H9 (cell line): ENCODE measurements around the gene DLG2. TPM values are rescaled to one million over a fixed set of nuclear protein-coding genes. Genes with fewer than 3 reads are reported as not detected.

Experiments
- DNase-seq: peaks from one replicate; pipeline ENCODE4 v3.0.0-alpha.2; 2017
- H2AFZ ChIP-seq: one replicate; pipeline ENCODE4 v1.6.1; 2013; ENCODE audit warnings: mild to moderate bottlenecking, low read length, control low read depth, moderate library complexity
- H2AK5ac ChIP-seq: 2 replicates; pipeline ENCODE4 v1.6.1; 2013; ENCODE audit warnings: low read length, control low read depth, mixed read lengths; ENCODE audit not compliant: insufficient read length
- H2BK120ac ChIP-seq: one replicate; pipeline ENCODE4 v1.6.1; 2013; ENCODE audit warnings: low read depth, mild to moderate bottlenecking, low read length, control low read depth, inconsistent platforms; ENCODE audit not compliant: poor library complexity, severe bottlenecking
- H2BK12ac ChIP-seq: 2 replicates; pipeline ENCODE4 v1.6.1; 2013; ENCODE audit warnings: low read length, control low read depth, mixed read lengths, low read depth; ENCODE audit not compliant: insufficient read length
- H2BK15ac ChIP-seq: 2 replicates; pipeline ENCODE4 v1.6.1; 2013; ENCODE audit warnings: low read depth, low read length, control low read depth
- H2BK20ac ChIP-seq: one replicate; pipeline ENCODE4 v1.6.1; 2013; ENCODE audit warnings: low read depth, mild to moderate bottlenecking, low read length, control low read depth, inconsistent platforms; ENCODE audit not compliant: poor library complexity, severe bottlenecking
- H2BK5ac ChIP-seq: 2 replicates; pipeline ENCODE4 v1.6.1; 2013; ENCODE audit warnings: low read length, control low read depth, mixed read lengths; ENCODE audit not compliant: insufficient read length
- H3K14ac ChIP-seq: 2 replicates; pipeline ENCODE4 v1.6.1; 2013; ENCODE audit warnings: low read length, control low read depth; ENCODE audit not compliant: insufficient read depth
- H3K18ac ChIP-seq: 2 replicates; pipeline ENCODE4 v1.6.1; 2013; ENCODE audit warnings: low read depth, mild to moderate bottlenecking, mixed read lengths, low read length, control low read depth; ENCODE audit not compliant: insufficient read length
- H3K23ac ChIP-seq: 2 replicates; pipeline ENCODE4 v1.6.1; 2013; ENCODE audit warnings: low read length, control low read depth, mixed read lengths, low read depth; ENCODE audit not compliant: insufficient read length
- H3K23me2 ChIP-seq: 2 replicates; pipeline ENCODE4 v1.6.1; 2013; ENCODE audit warnings: low read depth, mild to moderate bottlenecking, mixed read lengths, low read length, control low read depth; ENCODE audit not compliant: insufficient read length, poor library complexity, severe bottlenecking
- H3K27ac ChIP-seq: 2 replicates; pipeline ENCODE4 v1.5.1; 2013; ENCODE audit warnings: low read length, control low read depth, mixed read lengths, low read depth; ENCODE audit not compliant: insufficient read length
- H3K27me3 ChIP-seq: 2 replicates; pipeline ENCODE4 v1.6.1; 2013; ENCODE audit warnings: low read length, control low read depth, inconsistent platforms; ENCODE audit not compliant: insufficient read depth
- H3K4ac ChIP-seq: 2 replicates; pipeline ENCODE4 v1.6.1; 2013; ENCODE audit warnings: low read depth, mild to moderate bottlenecking, control low read depth, inconsistent platforms, low read length, moderate library complexity
- H3K4me1 ChIP-seq: 2 replicates; pipeline ENCODE4 v1.6.1; 2013; ENCODE audit warnings: low read length, control low read depth, inconsistent platforms; ENCODE audit not compliant: insufficient read depth
- H3K4me2 ChIP-seq: 2 replicates; pipeline ENCODE4 v1.6.1; 2013; ENCODE audit warnings: low read length, control low read depth, mixed read lengths; ENCODE audit not compliant: insufficient read length, insufficient read depth
- H3K56ac ChIP-seq: 2 replicates; pipeline ENCODE4 v1.6.1; 2013; ENCODE audit warnings: low read depth, mild to moderate bottlenecking, mixed read lengths, low read length, control low read depth; ENCODE audit not compliant: insufficient read length
- H3K79me1 ChIP-seq: 2 replicates; pipeline ENCODE4 v1.6.1; 2013; ENCODE audit warnings: low read depth, mild to moderate bottlenecking, moderate library complexity, low read length, control low read depth, inconsistent platforms; ENCODE audit not compliant: insufficient read depth, poor library complexity, severe bottlenecking
- H3K79me2 ChIP-seq: 2 replicates; pipeline ENCODE4 v1.6.1; 2013; ENCODE audit warnings: low read length, control low read depth, inconsistent platforms; ENCODE audit not compliant: insufficient read depth
- H3K9ac ChIP-seq: 2 replicates; pipeline ENCODE4 v1.6.1; 2013; ENCODE audit warnings: low read length, control low read depth, mixed read lengths; ENCODE audit not compliant: insufficient read length; ENCODE audit errors: extremely low read depth
- H3K9me3 ChIP-seq: one replicate; pipeline ENCODE4 v1.6.1; 2013; ENCODE audit warnings: low read depth, low read length, inconsistent platforms; ENCODE audit not compliant: control insufficient read depth
- H3T11ph ChIP-seq: one replicate; pipeline ENCODE4 v1.6.1; 2013; ENCODE audit warnings: mild to moderate bottlenecking, low read length, control low read depth, inconsistent platforms
- H4K20me1 ChIP-seq: one replicate; pipeline ENCODE4 v1.6.1; 2013; ENCODE audit not compliant: control insufficient read depth, insufficient read length, insufficient read depth
- H4K5ac ChIP-seq: 2 replicates; pipeline ENCODE4 v1.6.1; 2013; ENCODE audit warnings: low read depth, mild to moderate bottlenecking, mixed read lengths, low read length, control low read depth; ENCODE audit not compliant: insufficient read length
- H4K8ac ChIP-seq: replicated peaks from 2 replicates; pipeline ENCODE4 v1.6.1; 2013; ENCODE audit warnings: low read length, control low read depth, mixed read lengths, low read depth; ENCODE audit not compliant: insufficient read length
- H4K91ac ChIP-seq: 2 replicates; pipeline ENCODE4 v1.6.1; 2013; ENCODE audit warnings: low read depth, mild to moderate bottlenecking, moderate library complexity, mixed read lengths, low read length, control low read depth; ENCODE audit not compliant: insufficient read length
- H3K27ac Mint-ChIP-seq, 3 experiments: 2 replicates in 2 of 3; 3 replicates in 1 of 3; pipeline ENCODE4 v1.8.0; 2020 to 2021; ENCODE audit warnings: mixed read lengths in 3 of 3, mild to moderate bottlenecking in 1 of 3, moderate library complexity in 1 of 3
- H3K27me3 Mint-ChIP-seq: 2 replicates; pipeline ENCODE4 v1.8.0; 2021; ENCODE audit warnings: low read depth, mild to moderate bottlenecking, moderate library complexity, mixed read lengths
- H3K36me3 Mint-ChIP-seq, 3 experiments: 2 replicates in 2 of 3; 3 replicates in 1 of 3; pipeline ENCODE4 v1.8.0; 2020 to 2021; ENCODE audit warnings: low read depth in 3 of 3, mixed read lengths in 3 of 3; ENCODE audit not compliant: insufficient read depth in 1 of 3
- H3K4me1 Mint-ChIP-seq, 2 experiments: 2 replicates each; pipeline ENCODE4 v1.8.0; 2020; ENCODE audit warnings: mixed read lengths in 2 of 2
- H3K4me3 Mint-ChIP-seq, 2 experiments: 2 replicates in 1 of 2; 3 replicates in 1 of 2; pipeline ENCODE4 v1.8.0; 2020 to 2021; ENCODE audit warnings: mild to moderate bottlenecking in 2 of 2, mixed read lengths in 2 of 2, moderate library complexity in 1 of 2
- H3K9me3 Mint-ChIP-seq, 2 experiments: 2 replicates in 1 of 2; 3 replicates in 1 of 2; pipeline ENCODE4 v1.8.0; 2020; ENCODE audit warnings: mild to moderate bottlenecking in 2 of 2, mixed read lengths in 2 of 2, moderate library complexity in 1 of 2
- CTCF ChIP-seq: fragments of 200-600 bp; sonication (generic); conservative IDR thresholded peaks from 3 replicates; pipeline ENCODE4 v1.8.0; 2021; ENCODE audit warnings: antibody characterized with exemption, mild to moderate bottlenecking
- WGBS: extraction: QIAGEN DNeasy Blood & Tissue Kit; methylation state at CpG from one replicate; pipeline ENCODE4 v1.1.7; 2013; ENCODE audit warnings: missing lambda C conversion rate, low lambda C conversion rate, mixed read lengths; ENCODE audit not compliant: insufficient read length; ENCODE audit errors: extremely low coverage; 5-methylcytosine and 5-hydroxymethylcytosine counted together
- total RNA-seq: library from RNA; stranded (reverse); gene quantifications from 2 replicates; pipeline ENCODE4 v1.2.1, GENCODE V29; 2021

Gene DLG2
- total RNA-seq, 1 experiment from 2014 or later, result 8.0 TPM

DNA sequence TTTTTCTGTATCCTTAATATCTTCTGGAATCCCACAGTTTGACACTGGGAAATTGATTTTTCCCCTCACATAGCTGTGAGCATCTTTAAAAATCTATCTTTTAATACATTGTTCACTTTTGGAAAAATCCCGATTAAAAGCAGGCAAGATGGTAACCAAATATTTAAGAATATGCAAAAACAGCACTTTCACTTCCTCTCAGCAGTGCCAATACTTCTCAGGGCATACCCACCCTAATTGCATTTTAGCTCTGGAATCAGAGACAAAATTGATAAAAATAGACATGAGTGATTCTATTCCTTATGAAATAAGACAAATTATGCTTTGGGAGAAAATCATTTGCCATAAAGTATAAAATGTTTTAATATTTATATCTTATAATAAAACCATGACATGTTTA lies 2172.5 kb downstream of the DLG2 start:
- Histone ChIP-seq H3K18ac (no peak overlapping the region), H2BK12ac (no peak overlapping the region), H2AFZ (no peak overlapping the region), H3K14ac (no peak overlapping the region), H2BK120ac (no peak overlapping the region), H3K79me1 (no peaks in the 10 kb centered on the region), H3K4me1 (peaks cover 2% of the 10 kb centered on the region; the same call in 1 of the 2 replicates), H4K5ac (no peak overlapping the region), H2BK5ac (no peak overlapping the region), H2BK20ac (no peak overlapping the region), H3K79me2 (no peaks in the 10 kb centered on the region), H4K91ac (no peak overlapping the region), H3K9ac (no peak overlapping the region), H3K9me3 (no peaks in the 10 kb centered on the region), H3K23ac (no peak overlapping the region), H2AK5ac (no peak overlapping the region), H3K27me3 (no peaks in the 10 kb centered on the region), H4K20me1 (no peaks in the 10 kb centered on the region), H4K8ac (no peak overlapping the region), H3T11ph (no peak overlapping the region), H3K27ac (no peak overlapping the region), H3K4ac (no peak overlapping the region), H2BK15ac (no peak overlapping the region), H3K23me2 (no peaks in the 10 kb centered on the region), H3K56ac (no peak overlapping the region), H3K4me2 (no peak overlapping the region)
- Mint-ChIP-seq H3K4me3 (no peak overlapping the region), H3K4me1 (peaks cover 18 to 20% of the 10 kb centered on the region in 2 experiments), H3K9me3 (peaks cover 0 to 3% of the 10 kb centered on the region in 2 experiments; a peak in 1 of 5 replicates), H3K27ac (no peak overlapping the region), H3K27me3 (no peaks in the 10 kb centered on the region), H3K36me3 (no peaks in the 10 kb centered on the region)
- TF ChIP-seq CTCF, result no peak
- no CpG with 5 or more reads among the region's 1 CpG for WGBS
- DNase-seq, result no peak
